ENCODE measurements around the gene SRBD1.
A peak's percentile ranks its signal among the peaks of the same experiment; 100 is the strongest.

The SRBD1 gene

GRCh38 chr2:45406621-45407020, 204.4 kb downstream of the SRBD1 start:
- TF ChIP-seq POLR2A (IDR thresholded peaks at IDR 0.05; ENCODE audit: low read depth, low read length): no peak
- DNase-seq (ENCODE audit: insufficient read length, low spot score) (no peak), FAIRE-seq (no peak)

- FAIRE-seq (no peak), DNase-seq (ENCODE audit: insufficient read length, low spot score) (no peak)
- no peak for TF ChIP-seq POLR2A (IDR thresholded peaks at IDR 0.05; ENCODE audit: low read depth, low read length)
These were observed 206.2 kb downstream of the SRBD1 start for GRCh38 chr2:45404807-45405297.

- no peak for TF ChIP-seq POLR2A (IDR thresholded peaks at IDR 0.05; ENCODE audit: low read depth, low read length)
- FAIRE-seq (no peak), DNase-seq (ENCODE audit: insufficient read length, low spot score) (no peak)
These were observed 208.0 kb downstream of the SRBD1 start for GRCh38 chr2:45403036-45403435.

GRCh38 chr2:45401431-45401922, 209.6 kb downstream of the SRBD1 start:
- no peak for TF ChIP-seq POLR2A (IDR thresholded peaks at IDR 0.05; ENCODE audit: low read depth, low read length)
- FAIRE-seq (peak; percentile 6), DNase-seq (ENCODE audit: insufficient read length, low spot score) (no peak)

- TF ChIP-seq POLR2A (IDR thresholded peaks at IDR 0.05; ENCODE audit: low read depth, low read length): no peak
- FAIRE-seq: no peak
These were observed 211.9 kb downstream of the SRBD1 start for GRCh38 chr2:45399040-45399784.

GRCh38 chr2:45397292-45397691, 213.8 kb downstream of the SRBD1 start:
- DNase-seq (ENCODE audit: insufficient read length, low spot score): no peak
- TF ChIP-seq POLR2A (IDR thresholded peaks at IDR 0.05; ENCODE audit: low read depth, low read length): no peak
- no peak for FAIRE-seq

More at GRCh38 chr2:45399040-45399784, 211.9 kb downstream of the SRBD1 start:
- no peak for DNase-seq (ENCODE audit: insufficient read length, low spot score)

- no peak for TF ChIP-seq POLR2A (IDR thresholded peaks at IDR 0.05; ENCODE audit: low read depth, low read length)
- DNase-seq (ENCODE audit: insufficient read length, low spot score) (no peak), FAIRE-seq (peak; percentile 15)
These were observed 214.4 kb downstream of the SRBD1 start for GRCh38 chr2:45396671-45397070.

- FAIRE-seq: no peak
- no peak for TF ChIP-seq POLR2A (IDR thresholded peaks at IDR 0.05; ENCODE audit: low read depth, low read length)
These were observed 216.2 kb downstream of the SRBD1 start for GRCh38 chr2:45394842-45395241.

GRCh38 chr2:45394216-45394615, 216.9 kb downstream of the SRBD1 start:
- DNase-seq (ENCODE audit: insufficient read length, low spot score) (no peak), FAIRE-seq (no peak)
- no peak for TF ChIP-seq POLR2A (IDR thresholded peaks at IDR 0.05; ENCODE audit: low read depth, low read length)

More at GRCh38 chr2:45394842-45395241, 216.2 kb downstream of the SRBD1 start:
- DNase-seq (ENCODE audit: insufficient read length, low spot score): no peak

- FAIRE-seq (peak; percentile 27), DNase-seq (ENCODE audit: insufficient read length, low spot score) (no peak)
- TF ChIP-seq POLR2A (IDR thresholded peaks at IDR 0.05; ENCODE audit: low read depth, low read length): no peak
These were observed 219.2 kb downstream of the SRBD1 start for GRCh38 chr2:45391866-45392265.

GRCh38 chr2:45390861-45391260, 220.2 kb downstream of the SRBD1 start:
- no peak for TF ChIP-seq POLR2A (IDR thresholded peaks at IDR 0.05; ENCODE audit: low read depth, low read length)
- DNase-seq (ENCODE audit: insufficient read length, low spot score) (no peak), FAIRE-seq (no peak)

- FAIRE-seq (no peak), DNase-seq (ENCODE audit: insufficient read length, low spot score) (no peak)
- no peak for TF ChIP-seq POLR2A (IDR thresholded peaks at IDR 0.05; ENCODE audit: low read depth, low read length)
These were observed 220.6 kb downstream of the SRBD1 start for GRCh38 chr2:45390441-45390840.

- FAIRE-seq (no peak), DNase-seq (ENCODE audit: insufficient read length, low spot score) (no peak)
- TF ChIP-seq POLR2A (IDR thresholded peaks at IDR 0.05; ENCODE audit: low read depth, low read length): no peak
These were observed 222.4 kb downstream of the SRBD1 start for GRCh38 chr2:45388541-45389100.

GRCh38 chr2:45382744-45383143, 228.3 kb downstream of the SRBD1 start:
- no peak for TF ChIP-seq POLR2A (IDR thresholded peaks at IDR 0.05; ENCODE audit: low read depth, low read length)
- DNase-seq (ENCODE audit: insufficient read length, low spot score): no peak
- FAIRE-seq: no peak

Measured in H54 (cell line).